Gastrocnemius medialis (tissue), 4 donors: ENCODE results near the gene WFIKKN1.

Source experiments
- CTCF ChIP-seq, 5 experiments: fragments of 450-650 bp in 3 of 5; fragments of 200-600 bp in 2 of 5; sonication (generic) in 2 of 5; IDR thresholded peaks in 4 of 5; conservative IDR thresholded peaks in 1 of 5; 1 replicate in 4 of 5; 2 replicates in 1 of 5; pipeline ENCODE4 v1.5.1; 2016 to 2019; ENCODE audit warnings: antibody characterized with exemption in 5 of 5, mild to moderate bottlenecking in 3 of 5, moderate library complexity in 3 of 5
- POLR2A ChIP-seq, 2 donors: fragments of 450-650 bp; IDR thresholded peaks; one replicate each; pipeline ENCODE4 v1.6.1; 2017; ENCODE audit warnings: antibody characterized with exemption in 2 of 2, mild to moderate bottlenecking in 2 of 2, moderate library complexity in 2 of 2

DNA sequence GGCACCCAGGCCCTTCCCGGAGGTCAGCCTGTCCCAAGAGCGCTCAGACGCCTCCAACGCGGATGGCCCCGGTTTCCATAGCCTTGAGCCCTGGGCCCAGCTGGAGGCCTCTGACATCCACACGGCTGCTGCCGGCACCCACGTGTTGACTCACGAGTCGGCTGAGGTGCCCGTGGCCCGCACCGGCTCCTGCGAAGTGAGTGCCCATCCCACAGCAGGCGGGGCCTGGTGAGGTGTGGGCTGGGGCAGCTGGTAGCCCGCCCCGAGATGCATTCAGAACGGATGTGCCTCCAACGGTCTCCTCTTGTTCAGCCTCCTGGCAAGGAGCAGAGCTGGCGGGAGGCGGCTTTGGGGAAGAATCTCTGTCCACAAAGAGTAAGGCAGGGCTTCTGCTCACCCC is 21.1 kb downstream of the WFIKKN1 start:
- TF ChIP-seq CTCF (IDR thresholded peaks at IDR 0.05 in 4 of 5, conservative IDR thresholded peaks at IDR 0.05 in 1 of 5) (no peak), POLR2A (IDR thresholded peaks at IDR 0.05) (no peak)
